ENCODE measurements around the gene TELO2.
"Not testable (repeated sequence)": the region's sequence is repeated elsewhere in the genome, so short reads cannot be mapped to it uniquely, and the experiment has no call there.

Gene TELO2

DNA sequence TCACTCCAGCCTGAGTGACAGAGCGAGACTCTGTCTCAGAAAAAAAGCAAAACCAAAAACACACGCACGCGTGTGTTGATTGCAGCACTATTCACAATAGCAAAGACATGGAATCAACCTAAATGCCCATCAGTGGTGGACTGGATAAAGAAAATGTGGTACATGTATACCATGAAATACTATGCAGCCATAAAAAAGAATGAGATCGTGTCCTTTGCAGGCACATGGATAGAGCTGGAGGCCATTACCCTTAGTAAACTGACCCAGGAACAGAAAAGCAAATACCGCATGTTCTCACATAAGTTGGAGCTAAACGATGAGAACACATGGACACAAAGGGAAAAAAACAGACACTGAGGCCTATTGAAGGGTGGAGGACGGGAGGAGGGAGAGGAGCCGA lies 14.2 kb upstream of the TELO2 start:
- not testable (repeated sequence) for H3K27me3 Mint-ChIP-seq (ENCODE audit: low read depth); H3K9me3 Mint-ChIP-seq; H3K4me3 Mint-ChIP-seq; DNase-seq (ENCODE audit: low spot score); H3K36me3 Mint-ChIP-seq (ENCODE audit: low read depth); H3K27ac Mint-ChIP-seq
- peaks cover 10% of the 10 kb centered on the region for H3K4me1 Mint-ChIP-seq (ENCODE audit: low read depth)

GRCh38 chr16:1481906-1482835 lies 11.0 kb upstream of the TELO2 start:
- no peaks in the 10 kb centered on the region for H3K27me3 Mint-ChIP-seq (ENCODE audit: low read depth)
- H3K27ac Mint-ChIP-seq: no peak overlapping the region
- H3K4me1 Mint-ChIP-seq (ENCODE audit: low read depth): peaks cover 2% of the 10 kb centered on the region
- no peaks in the 10 kb centered on the region for H3K36me3 Mint-ChIP-seq (ENCODE audit: low read depth)
- H3K9me3 Mint-ChIP-seq: no peaks in the 10 kb centered on the region
- DNase-seq (ENCODE audit: low spot score): no peak
- H3K4me3 Mint-ChIP-seq: no peak overlapping the region

- Mint-ChIP-seq H3K9me3 (no peaks in the 10 kb centered on the region), H3K4me1 (ENCODE audit: low read depth) (no peaks in the 10 kb centered on the region), H3K36me3 (ENCODE audit: low read depth) (no peaks in the 10 kb centered on the region), H3K27me3 (ENCODE audit: low read depth) (no peaks in the 10 kb centered on the region), H3K4me3 (no peak overlapping the region), H3K27ac (no peak overlapping the region)
- no peak for DNase-seq (ENCODE audit: low spot score)
These were observed 7.2 kb upstream of the TELO2 start for GRCh38 chr16:1485847-1486496.

- no peaks in the 10 kb centered on the region for H3K4me1 Mint-ChIP-seq (ENCODE audit: low read depth)
- no peaks in the 10 kb centered on the region for H3K27me3 Mint-ChIP-seq (ENCODE audit: low read depth)
- H3K27ac Mint-ChIP-seq: no peak overlapping the region
- H3K9me3 Mint-ChIP-seq: no peaks in the 10 kb centered on the region
- H3K4me3 Mint-ChIP-seq: no peak overlapping the region
- no peaks in the 10 kb centered on the region for H3K36me3 Mint-ChIP-seq (ENCODE audit: low read depth)
- DNase-seq (ENCODE audit: low spot score): no peak
These were observed 6.4 kb upstream of the TELO2 start for GRCh38 chr16:1486551-1487390.

DNA sequence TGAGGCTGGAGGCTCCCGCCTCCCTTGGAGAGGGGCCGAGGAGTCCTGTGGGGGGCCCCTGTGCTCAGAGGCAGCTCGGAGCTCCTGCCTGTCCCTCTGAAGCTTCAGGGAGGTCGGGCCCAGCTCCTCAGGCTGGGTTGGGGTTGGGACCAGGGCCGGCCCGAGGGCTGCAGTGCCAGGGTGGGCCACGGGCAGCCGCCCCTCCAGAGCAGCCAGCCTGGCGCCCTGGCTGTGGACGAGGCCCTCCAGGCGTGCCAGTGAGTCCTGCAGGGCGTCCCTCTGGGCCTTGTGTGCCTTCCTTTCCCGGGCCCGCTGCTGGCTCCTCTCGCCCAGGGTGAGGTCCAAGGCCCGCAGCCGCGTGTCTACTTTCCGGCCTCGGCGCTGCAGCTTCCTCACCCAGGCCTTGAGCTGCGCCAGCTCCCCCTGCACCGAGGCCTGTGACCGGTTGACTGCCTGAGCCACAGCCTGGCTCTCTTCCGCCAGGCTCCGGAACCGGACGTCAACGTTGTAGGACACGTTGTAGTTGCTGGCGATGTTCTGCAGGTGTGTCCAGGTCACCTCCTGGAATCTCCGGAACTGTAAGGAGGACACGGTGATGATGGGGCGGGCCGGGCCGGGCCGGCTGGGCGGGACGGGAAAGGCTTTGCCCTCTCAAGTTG lies 5.6 kb upstream of the TELO2 start:
- Mint-ChIP-seq H3K9me3 (no peaks in the 10 kb centered on the region), H3K4me1 (ENCODE audit: low read depth) (peaks cover 3% of the 10 kb centered on the region), H3K4me3 (no peak overlapping the region), H3K27ac (no peak overlapping the region), H3K36me3 (ENCODE audit: low read depth) (no peaks in the 10 kb centered on the region), H3K27me3 (ENCODE audit: low read depth) (no peaks in the 10 kb centered on the region)
- DNase-seq (ENCODE audit: low spot score): no peak

DNA sequence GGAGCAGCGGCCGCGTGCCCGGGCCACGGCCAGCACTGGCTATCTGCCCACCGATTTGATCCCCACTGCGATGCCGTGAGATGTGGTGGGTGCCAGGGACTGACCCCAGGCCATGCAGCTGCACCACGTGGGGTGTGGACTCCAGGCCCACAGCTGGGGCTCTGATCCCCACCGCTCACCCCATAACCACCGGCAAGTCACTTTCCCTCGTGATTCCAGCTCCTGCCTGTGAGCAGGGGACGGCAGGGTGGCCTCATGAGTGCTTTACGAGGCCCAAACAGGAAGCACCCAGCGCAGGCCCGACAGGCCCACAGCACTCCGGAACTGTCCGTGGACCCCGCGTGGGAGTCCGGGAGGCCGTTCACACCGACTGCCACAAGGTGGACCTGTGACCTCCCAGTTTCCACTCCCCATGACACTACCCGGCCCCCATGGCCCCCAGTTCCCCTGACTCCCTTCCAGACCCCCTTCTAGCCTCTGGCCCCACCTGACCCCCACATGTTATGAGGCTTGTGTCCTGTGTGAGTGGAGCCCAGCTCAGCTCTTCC lies 5.0 kb upstream of the TELO2 start:
- Mint-ChIP-seq H3K27ac (no peak overlapping the region), H3K9me3 (no peaks in the 10 kb centered on the region), H3K4me1 (ENCODE audit: low read depth) (peaks cover 9% of the 10 kb centered on the region), H3K27me3 (ENCODE audit: low read depth) (no peaks in the 10 kb centered on the region), H3K4me3 (no peak overlapping the region), H3K36me3 (ENCODE audit: low read depth) (no peaks in the 10 kb centered on the region)
- DNase-seq (ENCODE audit: low spot score): no peak

- Mint-ChIP-seq H3K4me1 (ENCODE audit: low read depth) (peaks cover 9% of the 10 kb centered on the region), H3K36me3 (ENCODE audit: low read depth) (no peaks in the 10 kb centered on the region), H3K27ac (no peak within 1 kb of the TSS), H3K4me3 (no peak within 1 kb of the TSS), H3K9me3 (no peaks in the 10 kb centered on the region), H3K27me3 (ENCODE audit: low read depth) (no peaks in the 10 kb centered on the region)
- DNase-seq (ENCODE audit: low spot score): no peak
These were observed 4.5 kb upstream of the TELO2 start, which contains the start of gene PTX4 for GRCh38 chr16:1488619-1489018. Gene PTX4, minus strand, starts transcription at chr16:1488944. Its CDS starts 35 bp downstream, at chr16:1488909.

GRCh38 chr16:1489077-1489476 lies 4.1 kb upstream of the TELO2 start:
- Mint-ChIP-seq H3K27ac (no peak overlapping the region), H3K36me3 (ENCODE audit: low read depth) (peaks cover 1% of the 10 kb centered on the region), H3K4me1 (ENCODE audit: low read depth) (peaks cover 10% of the 10 kb centered on the region), H3K27me3 (ENCODE audit: low read depth) (no peaks in the 10 kb centered on the region), H3K4me3 (no peak overlapping the region), H3K9me3 (no peaks in the 10 kb centered on the region)
- DNase-seq (ENCODE audit: low spot score): no peak

DNA sequence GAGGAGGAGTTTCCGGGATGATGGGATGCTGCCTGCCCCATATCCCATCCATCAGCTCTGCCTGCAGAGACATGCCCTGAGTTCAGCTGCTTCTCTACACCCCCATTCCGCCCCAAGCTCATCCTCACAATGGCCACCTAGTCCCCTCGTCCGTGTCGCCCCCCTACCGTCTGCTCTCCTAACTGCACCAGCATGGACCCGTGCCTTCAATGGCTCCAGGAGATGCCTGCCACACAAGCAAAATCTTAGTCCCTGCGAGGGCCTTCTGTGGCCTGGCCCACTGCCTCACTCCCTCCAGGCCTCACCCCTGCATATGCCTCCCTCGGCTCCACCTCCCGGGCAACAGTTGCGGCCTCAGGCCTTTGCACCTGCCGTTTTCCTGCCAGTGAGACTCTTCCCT lies 1.8 kb upstream of the TELO2 start:
- no peaks in the 10 kb centered on the region for H3K27me3 Mint-ChIP-seq (ENCODE audit: low read depth)
- no peak for DNase-seq (ENCODE audit: low spot score)
- H3K4me1 Mint-ChIP-seq (ENCODE audit: low read depth): peaks cover 10% of the 10 kb centered on the region
- no peak overlapping the region for H3K4me3 Mint-ChIP-seq
- no peak overlapping the region for H3K27ac Mint-ChIP-seq
- H3K9me3 Mint-ChIP-seq: no peaks in the 10 kb centered on the region
- H3K36me3 Mint-ChIP-seq (ENCODE audit: low read depth): peaks cover 2% of the 10 kb centered on the region

- no peak for DNase-seq (ENCODE audit: low spot score)
- H3K27me3 Mint-ChIP-seq (ENCODE audit: low read depth): no peaks in the 10 kb centered on the region
- peak overlapping the region; percentile 99 for H3K27ac Mint-ChIP-seq
- H3K9me3 Mint-ChIP-seq: no peaks in the 10 kb centered on the region
- peaks cover 10% of the 10 kb centered on the region for H3K4me1 Mint-ChIP-seq (ENCODE audit: low read depth)
- H3K36me3 Mint-ChIP-seq (ENCODE audit: low read depth): peaks cover 9% of the 10 kb centered on the region
- H3K4me3 Mint-ChIP-seq: peak overlapping the region; percentile 88
These were observed 858 bp upstream of the TELO2 start for GRCh38 chr16:1492082-1492922.

- Mint-ChIP-seq H3K27me3 (ENCODE audit: low read depth) (no peaks in the 10 kb centered on the region), H3K4me1 (ENCODE audit: low read depth) (peaks cover 10% of the 10 kb centered on the region), H3K36me3 (ENCODE audit: low read depth) (peaks cover 14% of the 10 kb centered on the region), H3K27ac (peak overlapping the region; percentile 83), H3K4me3 (peak overlapping the region; percentile 91), H3K9me3 (no peaks in the 10 kb centered on the region)
- peak; percentile 13 for DNase-seq (ENCODE audit: low spot score)
These were observed 560 bp downstream of the TELO2 start for GRCh38 chr16:1493746-1494094.

DNA sequence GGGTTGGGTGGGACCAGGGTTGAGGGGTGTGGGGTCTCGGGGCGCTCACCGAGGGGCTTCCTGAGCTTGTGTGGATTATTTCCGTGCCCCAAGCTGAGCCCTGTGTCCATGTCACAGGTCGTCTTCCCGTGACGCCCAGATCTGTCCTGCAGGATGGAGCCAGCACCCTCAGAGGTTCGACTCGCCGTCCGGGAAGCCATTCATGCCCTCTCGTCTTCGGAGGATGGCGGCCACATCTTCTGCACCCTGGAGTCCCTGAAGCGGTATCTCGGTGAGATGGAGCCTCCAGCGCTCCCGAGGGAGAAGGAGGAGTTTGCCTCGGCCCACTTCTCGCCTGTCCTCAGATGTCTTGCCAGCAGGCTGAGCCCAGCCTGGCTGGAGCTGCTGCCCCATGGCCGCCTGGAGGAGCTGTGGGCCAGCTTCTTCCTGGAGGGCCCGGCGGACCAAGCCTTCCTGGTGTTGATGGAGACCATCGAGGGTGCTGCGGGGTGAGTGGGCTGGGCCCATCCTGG lies 1.0 kb downstream of the TELO2 start:
- Mint-ChIP-seq H3K9me3 (no peaks in the 10 kb centered on the region), H3K27ac (peak overlapping the region; percentile 83), H3K27me3 (ENCODE audit: low read depth) (no peaks in the 10 kb centered on the region), H3K4me1 (ENCODE audit: low read depth) (peaks cover 10% of the 10 kb centered on the region), H3K36me3 (ENCODE audit: low read depth) (peaks cover 15% of the 10 kb centered on the region), H3K4me3 (peak overlapping the region; percentile 91)
- no peak for DNase-seq (ENCODE audit: low spot score)

All from T-helper 2 cell treated with Interferon-gamma antibody and Interleukin-4, amounts not matched to agents 5 μg/mL and 100 μg/mL, for 36 hours (primary cell).